Measurements from ENCODE around the gene CBFA2T3. TPM values are rescaled to one million over a fixed set of nuclear protein-coding genes. Genes with fewer than 3 reads are reported as not detected.
A peak's percentile ranks its signal among the peaks of the same experiment; 100 is the strongest.
"Not testable (repeated sequence)": the region's sequence is repeated elsewhere in the genome, so short reads cannot be mapped to it uniquely, and the experiment has no call there.

CBFA2T3 gene
- total RNA-seq, 1 donor from 2014 or later = 2.4 TPM

DNA sequence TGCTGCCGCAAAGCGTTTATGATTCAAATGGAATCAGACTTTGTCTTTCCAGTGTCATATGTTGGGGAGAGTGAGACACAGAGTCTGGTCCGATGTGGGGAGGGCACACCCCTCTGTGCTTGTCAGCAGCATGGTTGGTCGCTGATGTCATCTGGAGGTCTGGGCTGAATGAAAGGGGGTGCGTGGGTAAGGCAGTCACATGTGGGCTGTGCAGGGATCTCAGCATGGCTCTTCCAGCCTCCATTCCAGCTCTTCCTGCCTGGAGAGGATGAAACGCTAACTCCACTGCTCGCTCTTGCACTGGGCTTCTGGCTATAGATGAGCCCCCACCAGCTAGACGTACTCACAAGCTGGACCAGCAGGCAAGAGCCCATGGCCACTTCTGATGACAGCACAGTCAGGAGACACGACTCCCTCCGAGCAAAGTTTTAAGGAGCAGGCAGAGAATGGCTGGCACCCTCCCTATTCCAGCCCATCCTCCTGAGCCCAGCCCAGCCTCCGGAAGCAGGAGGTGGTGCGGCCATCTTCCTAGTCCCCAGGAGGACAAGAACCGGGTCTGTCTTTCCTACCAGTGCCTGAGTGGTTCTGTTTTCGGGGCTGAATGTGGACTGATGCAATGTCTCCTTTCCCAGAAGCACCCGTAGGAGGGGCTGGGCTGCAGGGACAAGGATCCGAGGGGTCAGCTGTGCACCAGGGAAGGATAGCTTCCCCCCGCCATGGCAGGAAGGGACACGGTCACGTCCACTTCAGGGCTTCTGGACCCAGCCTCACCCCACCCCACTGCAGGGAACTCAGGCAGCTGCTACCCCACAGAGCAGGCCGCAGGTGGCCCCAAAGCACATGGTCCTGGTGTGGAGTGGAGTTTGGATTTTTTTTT is 41.5 kb upstream of the CBFA2T3 start:
- H2AFZ ChIP-seq (ENCODE audit: low read depth, low read length) = no peak overlapping the region
- H3K36me3 Mint-ChIP-seq (ENCODE audit: low read depth, unreplicated experiment) = no peaks in the 10 kb centered on the region
- peak; percentile 4 for DNase-seq (ENCODE audit: low read depth)
- H3K79me2 ChIP-seq (ENCODE audit: insufficient read depth, low read length) = no peaks in the 10 kb centered on the region
- no peaks in the 10 kb centered on the region for H4K20me1 ChIP-seq (ENCODE audit: insufficient read depth, low read length)
- no peaks in the 10 kb centered on the region for H3K36me3 ChIP-seq (ENCODE audit: insufficient read depth, low read length)
- H3K27ac ChIP-seq (ENCODE audit: low read depth, low read length) = no peak overlapping the region
- H3K4me1 Mint-ChIP-seq (ENCODE audit: low read depth, unreplicated experiment) = peaks cover 8% of the 10 kb centered on the region
- H3K27me3 Mint-ChIP-seq (ENCODE audit: low read depth, unreplicated experiment) = peaks cover 12% of the 10 kb centered on the region
- peaks cover 9% of the 10 kb centered on the region for H3K9me3 Mint-ChIP-seq (ENCODE audit: unreplicated experiment)
- peak overlapping the region; percentile 88 for H3K27ac Mint-ChIP-seq (ENCODE audit: unreplicated experiment)
- H3K4me3 ChIP-seq (ENCODE audit: insufficient read depth, low read depth, low read length) = no peak overlapping the region
- H3K9me3 ChIP-seq (ENCODE audit: insufficient read depth, low read depth, low read length) = peaks cover 7% of the 10 kb centered on the region
- no peak for TF ChIP-seq EZH2 (IDR thresholded peaks at IDR 0.05; ENCODE audit: insufficient read depth, low read length)
- no peak overlapping the region for H3K4me2 ChIP-seq (ENCODE audit: low read length)
- H3K4me1 ChIP-seq (ENCODE audit: insufficient read depth, low read length) = no peaks in the 10 kb centered on the region
- no peak overlapping the region for H3K9ac ChIP-seq (ENCODE audit: low read length)
- H3K4me3 Mint-ChIP-seq (ENCODE audit: unreplicated experiment) = peak overlapping the region; percentile 9
- no peak for FAIRE-seq
- H3K27me3 ChIP-seq (ENCODE audit: insufficient read depth, low read length) = peaks cover 6% of the 10 kb centered on the region

DNA sequence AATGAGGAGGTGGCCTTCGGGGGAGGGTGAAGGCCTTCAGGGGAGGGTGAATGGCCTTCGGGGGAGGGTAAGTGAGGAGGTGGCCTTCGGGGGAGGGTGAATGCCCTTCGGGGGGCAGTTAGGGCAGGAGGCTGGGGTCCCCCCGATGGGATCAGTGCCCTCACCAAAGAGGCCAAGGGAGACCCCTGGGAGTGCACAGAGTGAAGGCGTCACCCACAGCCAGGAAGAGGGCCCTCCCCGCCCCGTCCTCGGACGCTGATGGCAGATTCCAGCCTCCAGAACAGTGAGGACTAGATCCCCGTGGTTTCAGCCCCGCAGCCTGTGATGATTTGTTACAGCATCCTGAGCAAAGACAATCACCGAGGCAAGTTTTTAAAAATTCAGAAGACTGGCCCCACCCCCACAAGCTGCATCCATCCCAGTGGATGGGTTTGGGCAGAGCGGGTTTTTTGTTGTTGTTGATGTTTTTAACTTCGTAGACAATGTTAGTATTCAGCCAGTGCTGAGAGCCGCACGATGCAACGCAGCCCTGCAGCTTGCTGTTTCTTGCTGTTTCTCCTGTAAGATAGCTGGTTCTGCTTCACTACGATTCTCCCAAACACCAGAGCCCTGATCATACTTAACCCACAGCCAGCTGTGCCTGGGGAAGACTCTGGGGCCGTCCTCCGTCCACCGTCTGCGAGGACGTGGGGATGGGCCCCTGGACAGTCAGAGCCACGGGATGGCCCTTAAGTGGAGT is 40.7 kb upstream of the CBFA2T3 start:
- Histone ChIP-seq H3K9me3 (ENCODE audit: insufficient read depth, low read depth, low read length) (peaks cover 3% of the 10 kb centered on the region), H3K36me3 (ENCODE audit: insufficient read depth, low read length) (no peaks in the 10 kb centered on the region), H4K20me1 (ENCODE audit: insufficient read depth, low read length) (no peaks in the 10 kb centered on the region), H3K4me2 (ENCODE audit: low read length) (no peak overlapping the region), H3K27ac (ENCODE audit: low read depth, low read length) (no peak overlapping the region), H2AFZ (ENCODE audit: low read depth, low read length) (no peak overlapping the region), H3K4me3 (ENCODE audit: insufficient read depth, low read depth, low read length) (no peak overlapping the region), H3K4me1 (ENCODE audit: insufficient read depth, low read length) (no peaks in the 10 kb centered on the region), H3K9ac (ENCODE audit: low read length) (no peak overlapping the region), H3K79me2 (ENCODE audit: insufficient read depth, low read length) (no peaks in the 10 kb centered on the region), H3K27me3 (ENCODE audit: insufficient read depth, low read length) (peaks cover 6% of the 10 kb centered on the region)
- TF ChIP-seq, protein P1, sequence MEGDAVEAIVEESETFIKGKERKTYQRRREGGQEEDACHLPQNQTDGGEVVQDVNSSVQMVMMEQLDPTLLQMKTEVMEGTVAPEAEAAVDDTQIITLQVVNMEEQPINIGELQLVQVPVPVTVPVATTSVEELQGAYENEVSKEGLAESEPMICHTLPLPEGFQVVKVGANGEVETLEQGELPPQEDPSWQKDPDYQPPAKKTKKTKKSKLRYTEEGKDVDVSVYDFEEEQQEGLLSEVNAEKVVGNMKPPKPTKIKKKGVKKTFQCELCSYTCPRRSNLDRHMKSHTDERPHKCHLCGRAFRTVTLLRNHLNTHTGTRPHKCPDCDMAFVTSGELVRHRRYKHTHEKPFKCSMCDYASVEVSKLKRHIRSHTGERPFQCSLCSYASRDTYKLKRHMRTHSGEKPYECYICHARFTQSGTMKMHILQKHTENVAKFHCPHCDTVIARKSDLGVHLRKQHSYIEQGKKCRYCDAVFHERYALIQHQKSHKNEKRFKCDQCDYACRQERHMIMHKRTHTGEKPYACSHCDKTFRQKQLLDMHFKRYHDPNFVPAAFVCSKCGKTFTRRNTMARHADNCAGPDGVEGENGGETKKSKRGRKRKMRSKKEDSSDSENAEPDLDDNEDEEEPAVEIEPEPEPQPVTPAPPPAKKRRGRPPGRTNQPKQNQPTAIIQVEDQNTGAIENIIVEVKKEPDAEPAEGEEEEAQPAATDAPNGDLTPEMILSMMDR (IDR thresholded peaks at IDR 0.05; ENCODE audit: insufficient read depth, low read depth, low read length) = no peak
- no peak for TF ChIP-seq EZH2 (IDR thresholded peaks at IDR 0.05; ENCODE audit: insufficient read depth, low read length)
- Mint-ChIP-seq H3K9me3 (ENCODE audit: unreplicated experiment) (peaks cover 12% of the 10 kb centered on the region), H3K36me3 (ENCODE audit: low read depth, unreplicated experiment) (no peaks in the 10 kb centered on the region), H3K4me3 (ENCODE audit: unreplicated experiment) (peak overlapping the region; percentile 9), H3K4me1 (ENCODE audit: low read depth, unreplicated experiment) (peaks cover 8% of the 10 kb centered on the region), H3K27me3 (ENCODE audit: low read depth, unreplicated experiment) (peaks cover 16% of the 10 kb centered on the region), H3K27ac (ENCODE audit: unreplicated experiment) (peak overlapping the region; percentile 88)
- FAIRE-seq = no peak
- DNase-seq (ENCODE audit: low read depth) = no peak

DNA sequence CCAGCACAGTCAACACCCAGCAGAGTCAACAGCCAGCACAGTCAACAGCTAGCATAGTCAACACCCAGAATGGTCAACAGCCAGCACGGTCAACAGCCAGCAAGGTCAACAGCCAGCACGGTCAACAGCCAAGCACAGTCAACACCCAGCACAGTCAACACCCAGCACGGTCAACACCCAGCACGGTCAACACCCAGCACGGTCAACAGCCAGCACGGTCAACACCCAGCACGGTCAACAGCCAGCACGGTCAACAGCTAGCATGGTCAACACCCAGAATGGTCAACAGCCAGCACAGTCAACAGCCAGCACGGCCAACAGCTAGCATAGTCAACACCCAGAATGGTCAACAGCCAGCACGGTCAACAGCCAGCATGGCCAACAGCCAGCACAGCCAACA is 39.6 kb upstream of the CBFA2T3 start:
- not testable (repeated sequence) for H2AFZ ChIP-seq (ENCODE audit: low read depth, low read length); H3K4me3 Mint-ChIP-seq (ENCODE audit: unreplicated experiment); H3K9ac ChIP-seq (ENCODE audit: low read length); H3K27me3 ChIP-seq (ENCODE audit: insufficient read depth, low read length); H3K36me3 Mint-ChIP-seq (ENCODE audit: low read depth, unreplicated experiment); H4K20me1 ChIP-seq (ENCODE audit: insufficient read depth, low read length); FAIRE-seq; H3K4me1 ChIP-seq (ENCODE audit: insufficient read depth, low read length); H3K36me3 ChIP-seq (ENCODE audit: insufficient read depth, low read length); DNase-seq (ENCODE audit: low read depth); H3K79me2 ChIP-seq (ENCODE audit: insufficient read depth, low read length); H3K9me3 ChIP-seq (ENCODE audit: insufficient read depth, low read depth, low read length); H3K4me3 ChIP-seq (ENCODE audit: insufficient read depth, low read depth, low read length); H3K4me2 ChIP-seq (ENCODE audit: low read length); H3K27ac ChIP-seq (ENCODE audit: low read depth, low read length); H3K27ac Mint-ChIP-seq (ENCODE audit: unreplicated experiment); H3K4me1 Mint-ChIP-seq (ENCODE audit: low read depth, unreplicated experiment)
- H3K27me3 Mint-ChIP-seq (ENCODE audit: low read depth, unreplicated experiment) = peaks cover 18% of the 10 kb centered on the region
- peaks cover 12% of the 10 kb centered on the region for H3K9me3 Mint-ChIP-seq (ENCODE audit: unreplicated experiment)

Measured in astrocyte (in vitro differentiated cells and primary cell).